Measurements from ENCODE around the gene SLC5A12.

DNA sequence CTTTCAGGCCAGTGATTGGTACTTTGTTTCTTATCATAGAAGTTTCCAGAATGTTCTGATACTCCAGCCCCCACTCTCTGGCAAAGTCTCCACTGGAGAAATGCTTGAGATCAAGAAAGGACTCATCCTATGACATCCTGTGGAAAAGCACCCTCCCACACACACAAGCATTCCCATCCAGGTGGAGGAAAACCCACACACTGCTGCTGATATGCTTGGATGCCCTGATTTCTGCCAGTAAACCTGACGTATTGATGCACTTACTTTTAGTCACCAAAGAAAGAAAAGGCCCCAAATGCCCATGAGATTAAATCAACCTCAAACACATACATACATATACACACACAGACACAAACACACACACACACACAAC lies 9.2 kb upstream of the SLC5A12 start:
- TF ChIP-seq POLR2A (IDR thresholded peaks at IDR 0.05): no peak
- TF ChIP-seq, protein P1, sequence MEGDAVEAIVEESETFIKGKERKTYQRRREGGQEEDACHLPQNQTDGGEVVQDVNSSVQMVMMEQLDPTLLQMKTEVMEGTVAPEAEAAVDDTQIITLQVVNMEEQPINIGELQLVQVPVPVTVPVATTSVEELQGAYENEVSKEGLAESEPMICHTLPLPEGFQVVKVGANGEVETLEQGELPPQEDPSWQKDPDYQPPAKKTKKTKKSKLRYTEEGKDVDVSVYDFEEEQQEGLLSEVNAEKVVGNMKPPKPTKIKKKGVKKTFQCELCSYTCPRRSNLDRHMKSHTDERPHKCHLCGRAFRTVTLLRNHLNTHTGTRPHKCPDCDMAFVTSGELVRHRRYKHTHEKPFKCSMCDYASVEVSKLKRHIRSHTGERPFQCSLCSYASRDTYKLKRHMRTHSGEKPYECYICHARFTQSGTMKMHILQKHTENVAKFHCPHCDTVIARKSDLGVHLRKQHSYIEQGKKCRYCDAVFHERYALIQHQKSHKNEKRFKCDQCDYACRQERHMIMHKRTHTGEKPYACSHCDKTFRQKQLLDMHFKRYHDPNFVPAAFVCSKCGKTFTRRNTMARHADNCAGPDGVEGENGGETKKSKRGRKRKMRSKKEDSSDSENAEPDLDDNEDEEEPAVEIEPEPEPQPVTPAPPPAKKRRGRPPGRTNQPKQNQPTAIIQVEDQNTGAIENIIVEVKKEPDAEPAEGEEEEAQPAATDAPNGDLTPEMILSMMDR (IDR thresholded peaks at IDR 0.05): no peak

All from body of pancreas (tissue), 4 donors.